ENCODE data around the gene DNAH3. TPM values are rescaled to one million over a fixed set of nuclear protein-coding genes. Genes with fewer than 3 reads are reported as not detected.

DNAH3 gene
- total and polyA plus RNA-seq, 2 experiments from 2014 or later = 0.70 to 1.3 TPM

- Mint-ChIP-seq H3K9me3 (no peaks in the 10 kb centered on the region), H3K4me1 (peaks cover 3% of the 10 kb centered on the region; the same call in 1 of the 3 replicates), H3K36me3 (ENCODE audit: low read depth) (no peaks in the 10 kb centered on the region), H3K27ac (no peak overlapping the region), H3K27me3 (ENCODE audit: insufficient read depth, low read depth, poor library complexity) (peaks cover 2% of the 10 kb centered on the region), H3K4me3 (no peak overlapping the region)
- Histone ChIP-seq H3F3A (replicated peaks; ENCODE audit: low read depth) (no peaks in the 10 kb centered on the region), H3K4me1 (ENCODE audit: insufficient read depth) (no peaks in the 10 kb centered on the region), H3K36me3 (ENCODE audit: insufficient read depth) (no peaks in the 10 kb centered on the region), H2AFZ (peak overlapping the region; percentile 66; the same call in 1 of the 2 replicates), H3K4me3 (no peak overlapping the region), H3K4me2 (no peak overlapping the region), H4K20me1 (replicated peaks; ENCODE audit: insufficient read depth) (no peaks in the 10 kb centered on the region; the same call in 1 of the 2 replicates), H3K9me2 (ENCODE audit: insufficient read depth) (peaks cover 10% of the 10 kb centered on the region; the same call in 1 of the 2 replicates), H3K27me3 (ENCODE audit: insufficient read depth) (no peaks in the 10 kb centered on the region), H3K79me2 (replicated peaks; ENCODE audit: insufficient read depth) (no peaks in the 10 kb centered on the region), H3K27ac (ENCODE audit: low read depth) (no peak overlapping the region)
- TF ChIP-seq STAT1 (IDR thresholded peaks at IDR 0.05; ENCODE audit: unreplicated experiment) (no peak), JUNB (IDR thresholded peaks at IDR 0.05; ENCODE audit: unreplicated experiment) (no peak), EZH2phosphoT487 (IDR thresholded peaks at IDR 0.05; ENCODE audit: unreplicated experiment) (no peak), REST (IDR thresholded peaks at IDR 0.05; ENCODE audit: unreplicated experiment) (no peak), POLR2AphosphoS5 (IDR thresholded peaks at IDR 0.05; ENCODE audit: low read depth) (no peak), ZNF331 (CRISPR knock-in tag; IDR thresholded peaks at IDR 0.05; ENCODE audit: low read depth) (no peak), ZNF114 (CRISPR knock-in tag; IDR thresholded peaks at IDR 0.05) (no peak), CREB1 (CRISPR knock-in tag; IDR thresholded peaks at IDR 0.05; ENCODE audit: low read depth) (no peak), NANOG (IDR thresholded peaks at IDR 0.05; ENCODE audit: borderline replicate concordance) (no peak), ZNF462 (CRISPR knock-in tag; IDR thresholded peaks at IDR 0.05) (no peak), EZH2 (IDR thresholded peaks at IDR 0.05; ENCODE audit: low read depth, unreplicated experiment) (no peak)
- TF ChIP-seq, protein P1, sequence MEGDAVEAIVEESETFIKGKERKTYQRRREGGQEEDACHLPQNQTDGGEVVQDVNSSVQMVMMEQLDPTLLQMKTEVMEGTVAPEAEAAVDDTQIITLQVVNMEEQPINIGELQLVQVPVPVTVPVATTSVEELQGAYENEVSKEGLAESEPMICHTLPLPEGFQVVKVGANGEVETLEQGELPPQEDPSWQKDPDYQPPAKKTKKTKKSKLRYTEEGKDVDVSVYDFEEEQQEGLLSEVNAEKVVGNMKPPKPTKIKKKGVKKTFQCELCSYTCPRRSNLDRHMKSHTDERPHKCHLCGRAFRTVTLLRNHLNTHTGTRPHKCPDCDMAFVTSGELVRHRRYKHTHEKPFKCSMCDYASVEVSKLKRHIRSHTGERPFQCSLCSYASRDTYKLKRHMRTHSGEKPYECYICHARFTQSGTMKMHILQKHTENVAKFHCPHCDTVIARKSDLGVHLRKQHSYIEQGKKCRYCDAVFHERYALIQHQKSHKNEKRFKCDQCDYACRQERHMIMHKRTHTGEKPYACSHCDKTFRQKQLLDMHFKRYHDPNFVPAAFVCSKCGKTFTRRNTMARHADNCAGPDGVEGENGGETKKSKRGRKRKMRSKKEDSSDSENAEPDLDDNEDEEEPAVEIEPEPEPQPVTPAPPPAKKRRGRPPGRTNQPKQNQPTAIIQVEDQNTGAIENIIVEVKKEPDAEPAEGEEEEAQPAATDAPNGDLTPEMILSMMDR (conservative IDR thresholded peaks at IDR 0.05; ENCODE audit: low read depth in 2 of 2) = no peak
- TF ChIP-seq, protein P2, sequence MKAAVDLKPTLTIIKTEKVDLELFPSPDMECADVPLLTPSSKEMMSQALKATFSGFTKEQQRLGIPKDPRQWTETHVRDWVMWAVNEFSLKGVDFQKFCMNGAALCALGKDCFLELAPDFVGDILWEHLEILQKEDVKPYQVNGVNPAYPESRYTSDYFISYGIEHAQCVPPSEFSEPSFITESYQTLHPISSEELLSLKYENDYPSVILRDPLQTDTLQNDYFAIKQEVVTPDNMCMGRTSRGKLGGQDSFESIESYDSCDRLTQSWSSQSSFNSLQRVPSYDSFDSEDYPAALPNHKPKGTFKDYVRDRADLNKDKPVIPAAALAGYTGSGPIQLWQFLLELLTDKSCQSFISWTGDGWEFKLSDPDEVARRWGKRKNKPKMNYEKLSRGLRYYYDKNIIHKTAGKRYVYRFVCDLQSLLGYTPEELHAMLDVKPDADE (IDR thresholded peaks at IDR 0.05) = no peak
- ATAC-seq (no peak), DNase-seq (ENCODE audit: low spot score) (no peak)
These were observed 117.4 kb downstream of the DNAH3 start for GRCh38 chr16:21033264-21033663.

All from GM23338 (cell line).